ENCODE data around the gene SPCS3.
"Not testable (repeated sequence)": the region's sequence is repeated elsewhere in the genome, so short reads cannot be mapped to it uniquely, and the experiment has no call there.

The SPCS3 gene

DNA sequence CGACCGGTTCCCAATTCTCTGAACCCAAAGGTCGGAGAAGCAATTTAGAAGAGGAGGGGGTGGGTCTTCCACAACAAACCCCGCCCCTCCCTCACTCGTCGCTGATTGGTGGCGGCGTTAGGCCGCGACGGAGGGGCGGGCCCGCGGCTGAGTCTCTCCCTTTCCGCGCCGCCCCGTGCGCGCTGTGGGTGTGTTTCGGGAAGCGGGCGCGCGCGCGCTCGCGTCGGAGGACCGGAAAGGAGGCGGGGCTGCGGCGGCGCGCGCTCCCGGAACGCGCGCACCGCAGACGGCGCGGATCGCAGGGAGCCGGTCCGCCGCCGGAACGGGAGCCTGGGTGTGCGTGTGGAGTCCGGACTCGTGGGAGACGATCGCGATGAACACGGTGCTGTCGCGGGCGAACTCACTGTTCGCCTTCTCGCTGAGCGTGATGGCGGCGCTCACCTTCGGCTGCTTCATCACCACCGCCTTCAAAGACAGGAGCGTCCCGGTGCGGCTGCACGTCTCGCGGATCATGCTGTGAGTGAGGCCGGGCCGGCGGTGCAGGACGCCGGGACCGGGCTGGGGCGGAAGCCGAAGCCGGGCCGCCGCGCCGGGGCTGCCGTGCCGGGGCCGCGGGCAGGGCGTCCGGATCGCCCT lies at the start of gene SPCS3:
Gene SPCS3 (plus strand): TSS at position 263 of the 636 bp plus-strand sequence. CDS start 111 bp downstream, at position 374.
- peak; percentile 96 for DNase-seq (ENCODE audit: low read depth)

DNA sequence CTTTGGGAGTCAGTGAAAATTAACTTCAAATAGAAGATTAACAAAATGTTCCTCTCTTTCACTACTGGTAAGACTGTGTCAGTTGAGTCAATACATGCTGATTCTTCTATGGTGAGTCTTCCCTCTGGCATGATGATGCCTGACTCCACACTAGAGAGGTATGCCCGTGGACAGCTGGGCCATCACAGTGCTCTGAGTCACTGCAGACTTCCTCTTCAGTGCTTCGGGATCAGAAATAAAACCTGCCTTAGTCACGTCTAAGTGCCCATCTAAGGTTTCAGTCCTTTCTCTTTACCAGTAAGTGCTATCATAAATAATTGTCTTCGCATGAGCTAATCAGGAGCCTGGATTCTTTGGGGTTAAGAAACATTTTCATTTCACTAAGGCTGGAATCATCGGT lies 49.1 kb upstream of the SPCS3 start:
- peak; percentile 97 for DNase-seq (ENCODE audit: low read depth)

DNA sequence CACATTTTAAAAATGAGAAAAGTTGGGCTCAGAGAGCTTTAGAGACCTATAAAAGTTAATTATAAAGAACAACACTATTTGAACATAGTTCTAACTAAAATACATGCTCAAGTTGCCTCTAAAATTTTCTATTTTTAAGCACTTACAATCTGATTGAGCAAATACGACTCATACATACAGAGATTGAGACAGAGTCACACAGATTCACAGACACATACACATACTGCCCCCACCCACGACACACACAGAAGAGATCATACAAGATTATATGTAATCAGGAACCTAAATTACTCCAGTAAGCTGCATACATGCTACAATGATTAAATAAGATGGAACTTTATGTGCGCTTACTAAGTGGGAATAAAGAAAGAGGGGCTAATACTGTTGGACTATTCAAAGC lies 48.0 kb upstream of the SPCS3 start:
- DNase-seq (ENCODE audit: low read depth), result peak; percentile 58

DNA sequence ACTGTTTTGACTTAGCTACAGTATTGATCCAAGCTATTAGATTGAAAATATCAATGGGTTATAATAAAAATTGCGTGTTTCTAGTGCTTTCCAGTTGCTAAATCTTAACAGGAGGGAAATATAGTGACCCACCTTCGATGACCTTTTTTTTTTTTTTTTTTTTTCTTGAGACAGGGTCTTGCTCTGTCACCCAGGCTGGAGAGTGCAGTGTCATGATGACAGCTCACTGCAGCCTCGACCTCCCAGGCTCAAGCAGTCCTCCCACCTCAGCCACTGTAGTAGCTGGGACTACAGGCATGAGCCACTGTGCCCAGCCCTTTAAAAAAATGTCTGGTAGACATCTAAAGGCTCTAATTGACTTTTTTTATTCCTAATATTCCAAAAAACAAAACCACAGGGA lies 47.0 kb upstream of the SPCS3 start:
- no peak for DNase-seq (ENCODE audit: low read depth)

DNA sequence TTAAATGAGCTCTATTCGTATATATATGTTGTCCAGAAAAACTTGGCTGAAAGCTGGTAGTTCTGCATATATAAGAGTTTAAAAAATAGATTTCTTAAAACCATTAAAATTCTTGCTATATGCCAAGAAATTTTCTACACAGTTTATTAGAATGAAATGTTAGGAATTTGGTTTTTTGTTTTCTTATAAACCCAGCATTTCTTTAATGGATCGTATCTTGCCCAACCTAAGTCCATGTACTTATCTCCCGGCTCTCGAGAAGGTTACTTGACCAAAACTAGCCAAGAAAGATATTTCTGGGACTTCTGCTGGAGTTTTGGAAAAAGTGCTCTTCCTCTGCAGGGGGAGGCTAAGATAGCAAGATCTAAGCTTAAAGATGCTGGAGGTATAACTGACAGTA lies 46.0 kb upstream of the SPCS3 start:
- peak; percentile 58 for DNase-seq (ENCODE audit: low read depth)

DNA sequence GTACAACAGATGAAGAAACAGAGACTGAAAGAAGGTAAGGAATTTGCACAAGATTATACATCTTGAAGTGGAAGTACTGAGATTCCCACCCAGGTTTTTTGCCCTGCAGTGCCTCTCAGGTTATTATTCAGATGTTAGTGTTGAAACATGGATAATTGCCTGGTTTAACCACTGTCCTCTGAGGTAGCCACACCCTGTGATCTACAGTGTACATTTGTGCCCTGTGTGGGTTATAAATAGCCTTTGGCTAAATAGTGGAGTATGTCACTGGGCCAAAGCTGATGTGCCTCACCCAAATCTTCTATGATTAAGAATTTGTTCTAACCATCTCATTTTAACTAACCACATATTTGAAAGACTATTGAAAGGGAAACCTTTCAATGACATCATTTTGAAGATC lies 45.3 kb upstream of the SPCS3 start:
- peak; percentile 75 for DNase-seq (ENCODE audit: low read depth)

DNA sequence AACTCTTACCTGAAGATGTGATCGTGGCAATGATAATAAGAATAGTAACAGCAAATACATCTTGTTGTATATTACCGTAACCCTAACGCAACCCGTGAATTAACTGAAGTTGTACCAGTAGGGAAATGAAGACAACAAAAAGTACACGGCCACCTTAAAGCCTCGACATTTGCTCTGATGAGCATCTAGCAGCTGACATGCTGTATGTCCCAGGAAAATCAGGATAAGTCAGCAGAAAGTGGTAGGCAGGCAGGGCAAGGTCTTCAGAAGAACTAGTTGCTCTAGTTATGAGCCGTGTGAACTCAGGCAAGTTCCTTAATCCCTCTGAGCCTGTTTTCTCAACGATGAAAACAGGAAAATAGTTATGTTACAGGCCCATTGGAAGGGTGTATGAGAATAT lies 43.1 kb upstream of the SPCS3 start:
- DNase-seq (ENCODE audit: low read depth), result no peak

DNA sequence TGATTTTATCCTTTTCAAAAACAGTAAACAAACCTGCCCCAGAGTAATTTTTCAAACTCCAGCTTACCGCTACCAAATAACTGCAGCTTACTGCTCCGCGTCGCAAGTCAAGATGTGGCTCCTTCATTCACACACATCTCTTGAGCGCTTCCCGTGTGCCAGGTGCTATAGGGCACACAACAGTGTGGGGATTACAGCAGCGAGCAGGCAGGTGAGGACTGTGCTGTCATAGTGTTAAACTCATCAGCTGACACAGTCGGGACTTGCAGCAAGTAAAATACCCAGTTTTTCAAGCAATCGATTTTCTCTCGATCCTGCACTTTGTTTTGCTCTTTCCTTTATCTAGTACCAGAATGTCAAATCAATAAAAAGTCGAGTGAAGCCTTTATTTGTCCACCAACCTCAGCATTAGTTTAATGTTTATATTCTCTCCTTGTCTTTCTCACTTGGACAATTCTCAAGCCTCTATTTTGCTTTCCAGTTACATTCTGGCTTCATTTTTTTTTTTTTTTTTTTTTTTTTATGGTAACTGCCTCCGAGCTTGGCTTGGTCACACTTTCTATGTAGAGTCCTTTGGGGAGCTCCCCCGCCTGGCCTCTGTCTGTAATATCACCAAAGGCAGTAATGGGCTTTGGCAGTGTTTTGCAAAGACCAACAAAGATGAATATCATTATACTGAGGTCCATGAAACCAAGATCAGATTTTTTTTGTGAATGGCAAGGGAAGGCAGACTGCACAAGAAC lies 42.4 kb upstream of the SPCS3 start:
- DNase-seq (ENCODE audit: low read depth), result peak; percentile 70

DNA sequence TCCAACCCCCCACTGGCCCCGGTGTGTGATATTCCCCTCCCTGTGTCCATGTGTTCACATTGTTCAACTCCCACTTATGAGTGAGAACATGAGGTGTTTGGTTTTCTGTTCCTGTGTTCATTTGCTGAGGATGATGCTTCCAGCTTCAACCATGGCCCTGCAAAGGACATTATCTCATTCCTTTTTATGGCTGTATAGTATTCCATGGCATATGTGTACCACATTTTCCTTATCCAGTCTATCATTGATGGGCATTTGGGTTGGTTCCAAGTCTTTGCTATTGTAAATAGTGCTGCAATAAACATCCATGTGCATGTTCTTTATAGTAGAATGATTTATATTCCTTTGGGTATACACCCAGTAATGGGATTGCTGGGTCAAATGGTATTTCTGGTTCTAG lies 40.2 kb upstream of the SPCS3 start:
- not testable (repeated sequence) for DNase-seq (ENCODE audit: low read depth)

DNA sequence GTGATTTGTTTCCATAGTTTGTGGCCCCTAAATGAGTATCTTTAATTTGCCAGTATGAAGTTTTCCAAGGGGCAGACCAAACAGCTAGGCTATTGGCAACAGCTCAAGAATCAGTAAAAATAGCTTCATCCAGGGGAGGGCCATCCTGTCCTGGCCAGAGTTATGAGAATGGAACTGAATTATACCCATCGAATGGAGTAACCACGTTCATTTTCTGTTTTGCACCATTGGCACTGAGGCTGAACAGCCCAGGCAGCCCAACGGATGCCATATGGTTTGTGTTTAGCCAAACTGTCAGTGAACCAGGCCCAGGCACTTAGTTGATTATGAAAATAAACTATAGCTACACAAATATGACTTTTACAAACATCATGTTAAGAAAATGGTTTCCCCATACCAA lies 33.0 kb upstream of the SPCS3 start:
- DNase-seq (ENCODE audit: low read depth), result peak; percentile 86

DNA sequence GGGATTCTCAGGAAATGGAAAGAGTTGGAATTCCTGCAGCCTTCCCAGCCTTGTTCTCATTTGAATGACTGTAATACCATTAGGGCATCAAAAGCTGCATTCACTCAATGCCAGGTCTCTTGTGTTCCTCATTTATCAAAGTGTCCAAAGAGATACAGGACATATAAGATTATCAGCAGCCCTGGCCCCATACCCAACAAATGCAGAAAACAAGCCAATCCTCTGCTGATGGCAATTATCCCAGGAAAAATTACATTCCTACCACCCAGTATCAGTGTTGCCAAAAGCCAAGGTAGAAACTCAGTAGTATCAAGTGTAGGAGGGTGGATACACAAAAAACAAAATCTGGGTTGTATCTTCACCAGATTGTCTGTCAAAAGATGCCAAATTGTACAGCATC lies 32.2 kb upstream of the SPCS3 start:
- DNase-seq (ENCODE audit: low read depth), result no peak

DNA sequence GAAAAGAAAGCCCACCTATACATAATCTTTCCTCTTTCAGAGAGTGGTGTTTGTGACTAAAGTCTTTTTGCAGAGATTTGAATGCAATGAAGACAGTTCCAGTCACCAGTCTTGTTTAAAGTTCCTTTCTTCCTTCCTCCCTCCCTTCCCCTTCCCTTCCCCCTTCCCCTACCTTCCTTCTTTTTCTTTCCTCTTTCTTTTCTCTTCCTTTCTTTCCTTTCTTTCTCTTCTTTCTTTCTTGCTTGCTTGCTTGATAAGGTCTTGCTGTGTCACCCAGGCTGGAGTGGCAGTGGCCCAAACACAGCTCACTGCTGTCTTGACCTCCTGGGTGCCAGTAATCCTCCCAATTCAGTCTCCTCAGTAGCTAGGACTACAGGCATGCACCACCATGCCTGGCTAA lies 31.7 kb upstream of the SPCS3 start:
- no peak for DNase-seq (ENCODE audit: low read depth)

DNA sequence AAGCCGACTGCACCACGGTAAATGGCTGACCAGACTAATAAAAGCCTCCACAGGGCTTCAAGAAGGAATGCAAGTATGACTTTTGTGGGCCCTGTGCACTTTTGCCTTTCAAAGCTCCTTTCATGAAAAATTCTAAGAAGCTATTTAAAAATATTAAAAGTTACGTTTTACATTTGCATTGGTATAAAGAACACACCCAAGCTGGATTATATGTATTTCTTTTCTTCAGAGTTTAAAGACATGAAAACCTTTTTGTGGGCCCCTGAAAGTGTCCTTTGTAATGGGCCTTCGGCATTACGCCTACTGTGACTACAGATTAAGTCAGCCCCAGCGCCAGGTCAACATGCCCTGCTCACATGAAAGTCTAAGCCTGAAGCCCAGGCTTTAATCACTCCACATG lies 30.2 kb upstream of the SPCS3 start:
- DNase-seq (ENCODE audit: low read depth), result no peak

DNA sequence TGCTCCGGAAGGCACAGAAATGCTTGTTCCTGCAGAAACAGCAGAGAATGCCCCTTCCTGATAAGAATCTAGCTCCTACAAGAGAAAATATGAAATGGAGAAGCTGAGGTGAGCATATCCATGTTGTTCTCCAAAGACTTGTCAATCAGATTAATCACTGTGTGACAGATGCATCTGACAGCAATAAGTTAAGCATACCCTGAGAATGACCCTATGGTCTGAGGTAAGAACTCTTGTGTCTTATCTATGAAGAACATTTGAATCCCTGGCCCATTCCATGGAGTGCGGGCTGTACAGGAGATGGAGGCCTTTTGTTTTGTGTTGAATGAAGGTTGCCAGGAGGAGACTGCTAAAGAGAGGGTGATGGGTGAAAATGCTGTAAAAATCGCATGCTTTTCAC lies 29.2 kb upstream of the SPCS3 start:
- no peak for DNase-seq (ENCODE audit: low read depth)

DNA sequence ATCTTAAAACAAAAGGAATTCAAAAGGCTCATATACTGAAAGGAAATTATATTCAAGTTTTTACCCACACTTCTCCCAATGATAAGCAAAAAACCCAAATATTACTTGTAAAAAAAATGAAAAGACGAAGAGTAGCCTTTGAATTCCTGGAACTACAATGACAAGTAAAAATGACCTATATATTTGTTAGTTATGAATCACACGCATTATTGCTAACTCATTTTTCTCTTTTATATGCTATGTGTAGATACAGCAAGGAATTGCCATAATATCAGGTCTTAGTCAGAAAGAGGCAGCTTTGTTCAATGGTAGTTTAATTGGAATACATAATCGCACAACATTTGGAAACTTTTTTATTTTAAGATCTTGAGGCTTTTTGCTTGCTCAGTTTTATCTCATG lies 28.0 kb upstream of the SPCS3 start:
- no peak for DNase-seq (ENCODE audit: low read depth)

DNA sequence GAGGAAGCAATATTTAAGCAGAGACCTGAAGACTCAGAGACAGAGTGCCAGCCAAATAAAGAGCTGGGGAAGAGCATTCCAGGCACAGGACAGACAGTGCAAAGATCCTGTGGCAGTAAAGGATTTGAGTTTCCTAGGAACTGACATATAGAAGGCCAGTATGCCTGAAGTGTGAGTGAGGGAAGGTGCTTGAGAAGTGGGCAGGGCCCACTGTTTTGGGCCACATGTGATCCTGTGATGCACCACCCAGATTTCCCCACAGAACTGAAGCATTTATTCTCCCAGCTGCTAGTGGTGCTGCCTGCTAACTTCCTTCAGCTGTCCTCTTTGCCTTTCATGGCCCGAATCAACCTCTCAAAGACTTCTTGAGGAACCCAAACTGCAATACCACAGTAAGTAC lies 26.8 kb upstream of the SPCS3 start:
- DNase-seq (ENCODE audit: low read depth), result no peak

DNA sequence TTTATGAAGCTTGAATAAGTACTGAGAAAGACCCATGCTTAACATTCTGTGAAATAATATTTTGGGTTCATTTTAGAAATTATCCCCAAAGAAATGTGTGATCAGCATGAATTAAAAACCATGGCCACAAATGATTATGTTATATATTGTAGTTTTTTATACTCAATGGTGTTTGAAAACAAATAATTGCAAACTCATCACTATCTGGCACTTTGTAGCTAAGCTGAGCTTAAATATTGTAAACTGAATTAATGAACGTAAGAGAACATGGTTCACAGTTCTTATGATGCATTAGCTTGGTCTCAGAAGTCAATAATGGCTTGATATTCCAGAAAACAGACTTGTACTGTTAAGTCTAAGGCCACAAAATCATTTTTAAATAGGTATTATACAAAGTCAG lies 26.1 kb upstream of the SPCS3 start:
- DNase-seq (ENCODE audit: low read depth), result no peak

DNA sequence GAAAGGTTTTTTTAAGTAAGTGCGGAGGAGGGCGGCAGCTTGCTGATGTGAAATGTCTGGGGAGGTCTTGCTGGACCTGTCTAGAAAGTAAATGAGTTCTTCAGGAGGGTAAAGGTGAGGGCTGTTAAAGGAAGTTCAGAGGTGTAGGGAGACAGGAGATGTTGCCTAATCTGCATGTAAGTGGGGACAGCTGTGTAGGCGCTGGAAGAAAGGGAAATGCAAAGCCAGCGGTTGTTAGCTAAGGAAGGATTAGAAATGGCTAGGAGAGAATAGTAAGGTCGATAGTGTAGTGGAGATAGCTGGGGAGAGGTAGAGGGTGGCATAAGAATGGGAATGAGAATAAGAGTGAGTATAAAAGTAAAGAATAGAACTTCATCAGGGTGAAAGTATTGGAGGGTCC lies 23.9 kb upstream of the SPCS3 start:
- not testable (repeated sequence) for DNase-seq (ENCODE audit: low read depth)

DNA sequence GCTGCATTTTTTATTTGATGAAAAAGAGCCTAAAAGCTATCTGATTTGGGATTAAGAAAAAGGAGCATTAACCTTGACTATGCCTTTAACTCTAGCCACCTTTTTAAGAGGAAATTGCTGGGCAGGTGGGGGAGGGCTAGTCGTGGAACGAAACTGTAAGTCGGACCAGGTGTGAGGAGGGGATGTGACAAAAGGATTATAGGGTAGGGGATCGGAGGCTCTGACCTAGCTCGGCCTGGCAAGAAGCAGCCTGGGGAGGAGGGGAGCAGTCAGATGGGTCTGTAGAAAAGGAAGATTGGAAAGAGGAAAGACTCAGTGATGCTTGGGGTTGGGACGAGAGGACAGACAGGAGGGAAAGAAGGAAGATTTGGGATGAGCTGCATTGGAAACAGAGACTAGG lies 21.1 kb upstream of the SPCS3 start:
- DNase-seq (ENCODE audit: low read depth), result no peak

DNA sequence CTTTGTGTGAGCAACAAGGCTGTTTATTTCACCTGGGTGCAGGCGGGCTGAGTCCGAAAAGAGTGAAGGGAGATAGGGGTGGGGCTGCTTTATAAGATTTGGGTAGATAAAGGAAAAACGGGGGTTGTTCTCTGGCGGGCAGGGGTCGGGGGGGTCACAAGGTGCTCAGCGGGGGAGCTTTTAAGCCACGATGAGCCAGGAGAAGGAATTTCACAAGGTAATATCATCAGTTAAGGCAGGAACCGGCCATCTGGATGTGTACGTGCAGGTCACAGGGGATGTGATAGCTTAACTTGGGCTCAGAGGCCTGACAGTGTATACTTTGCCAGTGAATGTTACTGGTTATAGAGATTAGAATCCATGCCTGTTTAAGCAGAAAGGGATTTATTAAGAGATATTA lies 19.7 kb upstream of the SPCS3 start:
- DNase-seq (ENCODE audit: low read depth), result no peak

DNA sequence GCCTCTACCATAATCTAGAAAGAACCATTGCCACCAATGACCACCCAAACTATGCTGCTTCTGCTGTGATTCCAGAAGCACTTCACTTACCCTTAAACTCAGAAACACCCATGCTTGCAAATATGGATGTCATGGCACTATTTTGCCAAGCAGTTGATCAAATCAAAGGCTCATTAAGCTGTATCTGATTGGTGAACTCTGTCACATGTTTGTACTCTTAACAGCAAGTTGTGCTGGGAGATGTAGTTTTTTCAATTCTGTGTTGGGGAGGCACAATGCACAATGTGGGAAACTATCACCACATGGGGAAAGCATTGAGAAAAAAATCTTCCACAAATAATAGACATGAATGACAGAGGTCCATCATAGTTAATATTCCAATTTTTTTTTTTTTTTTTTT lies 19.2 kb upstream of the SPCS3 start:
- DNase-seq (ENCODE audit: low read depth), result no peak

DNA sequence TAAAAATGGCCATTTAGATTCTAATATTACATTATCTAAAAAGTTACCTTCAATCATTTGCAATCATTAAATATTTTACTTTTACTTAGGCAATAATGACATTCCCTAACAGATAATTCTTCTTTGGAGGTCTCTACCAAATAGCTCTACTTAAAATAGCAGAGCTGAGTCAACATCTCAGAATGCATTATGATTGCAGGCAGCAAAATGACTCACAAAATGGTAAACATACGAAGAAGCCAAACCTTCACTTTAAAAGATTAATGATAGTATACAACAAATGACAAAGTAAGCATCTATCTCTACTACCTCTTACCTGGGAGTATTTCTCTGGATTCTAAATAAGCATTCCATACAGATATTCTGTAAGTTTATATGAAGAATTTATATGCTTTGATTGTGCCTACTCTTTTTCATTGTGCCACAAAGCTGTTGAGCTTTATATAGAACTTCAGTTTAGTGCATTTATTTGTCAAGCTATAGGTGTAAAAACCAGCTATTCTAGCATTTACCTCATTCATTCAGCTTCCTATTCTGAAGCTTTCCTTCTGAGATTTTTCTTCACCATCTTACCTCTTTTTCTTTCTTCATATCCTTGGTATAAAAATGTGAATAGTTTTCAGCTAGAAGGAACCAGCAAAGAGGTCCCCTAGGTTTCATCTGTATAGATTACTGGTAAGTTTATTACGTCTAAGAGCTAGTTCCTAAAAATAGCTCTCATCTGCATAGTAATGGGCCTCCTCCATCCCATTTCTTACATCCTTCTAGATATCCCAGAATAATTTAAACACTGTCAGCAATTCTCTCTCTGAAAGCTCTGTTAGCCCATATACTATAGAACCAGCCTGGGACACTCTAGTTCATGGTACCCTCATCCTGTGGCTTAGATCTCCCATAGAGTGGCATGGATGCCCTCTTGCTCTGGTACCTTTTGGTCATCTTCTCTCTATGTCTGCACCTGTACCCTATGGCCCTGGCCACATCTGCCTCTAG lies 17.2 kb upstream of the SPCS3 start:
- peak; percentile 63 for DNase-seq (ENCODE audit: low read depth)

DNA sequence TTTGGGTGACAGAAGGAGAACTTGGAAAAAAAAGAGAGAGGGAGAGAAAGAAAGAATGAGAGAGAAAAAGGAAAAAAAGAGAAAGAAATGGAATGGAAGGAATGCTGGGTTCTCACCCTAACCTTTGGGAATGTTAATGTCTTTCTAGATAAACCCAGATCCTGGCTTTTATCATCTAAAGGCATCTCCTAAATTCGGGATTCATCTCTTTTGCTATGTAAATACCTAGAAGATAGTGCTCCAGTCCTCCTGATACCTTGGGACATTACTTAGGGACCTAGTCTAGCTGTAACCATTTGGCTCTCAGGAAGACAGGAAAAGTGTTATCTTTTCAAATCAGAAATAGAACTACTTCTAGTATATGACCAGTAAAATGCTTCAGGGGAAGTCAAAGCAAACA lies 15.8 kb upstream of the SPCS3 start:
- DNase-seq (ENCODE audit: low read depth), result no peak

All from fibroblast of gingiva (primary cell).